Right lobe of liver (tissue), 4 donors: ENCODE measurements around the gene ST3GAL2.
"Not testable (repeated sequence)": the region's sequence is repeated elsewhere in the genome, so short reads cannot be mapped to it uniquely, and the experiment has no call there.

ENCODE experiments used
- CTCF ChIP-seq, 4 donors: fragments of 200-600 bp in 3 of 4; fragments of 450-650 bp in 1 of 4; IDR thresholded peaks; one replicate each; pipeline versions ENCODE4 v1.5.1 to v1.8.0; 2016 to 2022; ENCODE audit warnings: antibody characterized with exemption in 4 of 4, mild to moderate bottlenecking in 2 of 4
- POLR2A ChIP-seq: fragments of 450-650 bp; IDR thresholded peaks from one replicate; pipeline ENCODE4 v1.6.1; 2017; ENCODE audit warnings: antibody characterized with exemption, mild to moderate bottlenecking
- donor health status: DM: no; HTN: no; CAD: no.
- donor health status: DM: no; HTN: no; CAD: no.
- donor health status: DM: no; HTN: yes; CAD: no.

- TF ChIP-seq CTCF (IDR thresholded peaks at IDR 0.05); POLR2A: not testable (repeated sequence)
Measured at GRCh38 chr16:70406104-70406503, 32.8 kb downstream of the ST3GAL2 start.
